Rectal smooth muscle tissue (tissue), 1 donor: ENCODE data around the gene METTL24.

Experiments
- H3K27ac ChIP-seq: one replicate; pipeline ENCODE4 v1.7.0; 2013; ENCODE audit warnings: low read depth, low read length, inconsistent platforms
- H3K27me3 ChIP-seq: one replicate; pipeline ENCODE4 v1.7.0; 2013; ENCODE audit warnings: low read length; ENCODE audit not compliant: control insufficient read depth, insufficient read depth
- H3K36me3 ChIP-seq: one replicate; pipeline ENCODE4 v1.7.0; 2013; ENCODE audit warnings: low read length; ENCODE audit not compliant: control insufficient read depth, insufficient read depth
- H3K4me1 ChIP-seq: one replicate; pipeline ENCODE4 v1.7.0; 2013; ENCODE audit warnings: low read length; ENCODE audit not compliant: control insufficient read depth, insufficient read depth
- H3K4me3 ChIP-seq: one replicate; pipeline ENCODE4 v1.7.0; 2013; ENCODE audit warnings: low read length
- H3K9ac ChIP-seq: one replicate; pipeline ENCODE4 v1.7.0; 2013; ENCODE audit warnings: low read length

METTL24 gene

GRCh38 chr6:110357664-110358552, at the start of gene METTL24:
METTL24 (minus strand) TSS chr6:110358349; CDS start chr6:110358272, 77 bp downstream.
- peaks cover 42% of the 10 kb centered on the region for H3K4me1 ChIP-seq
- peak within 1 kb of the TSS; percentile 82 for H3K9ac ChIP-seq
- peak within 1 kb of the TSS; percentile 73 for H3K4me3 ChIP-seq
- peak within 1 kb of the TSS; percentile 97 for H3K27ac ChIP-seq
- H3K27me3 ChIP-seq: no peaks in the 10 kb centered on the region
- H3K36me3 ChIP-seq: no peaks in the 10 kb centered on the region

- Histone ChIP-seq H3K36me3 (no peaks in the 10 kb centered on the region), H3K27ac (no peak overlapping the region), H3K9ac (no peak overlapping the region), H3K27me3 (no peaks in the 10 kb centered on the region), H3K4me3 (no peak overlapping the region), H3K4me1 (no peaks in the 10 kb centered on the region)
These were observed 46.5 kb upstream of the METTL24 start for GRCh38 chr6:110404607-110405006.

- no peak overlapping the region for H3K4me3 ChIP-seq
- H3K27ac ChIP-seq: no peak overlapping the region
- no peaks in the 10 kb centered on the region for H3K4me1 ChIP-seq
- no peaks in the 10 kb centered on the region for H3K36me3 ChIP-seq
- no peak overlapping the region for H3K9ac ChIP-seq
- no peaks in the 10 kb centered on the region for H3K27me3 ChIP-seq
These were observed 43.5 kb upstream of the METTL24 start for GRCh38 chr6:110401585-110402176.

- Histone ChIP-seq H3K4me1 (no peaks in the 10 kb centered on the region), H3K36me3 (no peaks in the 10 kb centered on the region), H3K4me3 (peak overlapping the region; percentile 61), H3K27me3 (no peaks in the 10 kb centered on the region), H3K9ac (no peak overlapping the region), H3K27ac (no peak overlapping the region)
These were observed 42.1 kb upstream of the METTL24 start for GRCh38 chr6:110400208-110400607.

- Histone ChIP-seq H3K27ac (no peak overlapping the region), H3K36me3 (no peaks in the 10 kb centered on the region), H3K9ac (no peak overlapping the region), H3K4me3 (peak overlapping the region; percentile 61), H3K4me1 (no peaks in the 10 kb centered on the region), H3K27me3 (no peaks in the 10 kb centered on the region)
These were observed 41.3 kb upstream of the METTL24 start for GRCh38 chr6:110399219-110400071.

- Histone ChIP-seq H3K4me3 (no peak overlapping the region), H3K9ac (no peak overlapping the region), H3K36me3 (no peaks in the 10 kb centered on the region), H3K27me3 (no peaks in the 10 kb centered on the region), H3K27ac (no peak overlapping the region), H3K4me1 (no peaks in the 10 kb centered on the region)
These were observed 40.6 kb upstream of the METTL24 start for GRCh38 chr6:110398778-110399177.

- Histone ChIP-seq H3K27me3 (no peaks in the 10 kb centered on the region), H3K27ac (no peak overlapping the region)
These were observed 37.1 kb upstream of the METTL24 start for GRCh38 chr6:110395221-110395620.

GRCh38 chr6:110394409-110394808, 36.3 kb upstream of the METTL24 start:
- Histone ChIP-seq H3K27ac (no peak overlapping the region), H3K4me3 (no peak overlapping the region), H3K9ac (no peak overlapping the region), H3K4me1 (peaks cover 3% of the 10 kb centered on the region), H3K36me3 (no peaks in the 10 kb centered on the region), H3K27me3 (no peaks in the 10 kb centered on the region)

More at GRCh38 chr6:110395221-110395620, 37.1 kb upstream of the METTL24 start:
- Histone ChIP-seq H3K36me3 (no peaks in the 10 kb centered on the region), H3K4me3 (no peak overlapping the region), H3K9ac (no peak overlapping the region), H3K4me1 (peaks cover under 1% of the 10 kb centered on the region)

GRCh38 chr6:110392727-110393126, 34.6 kb upstream of the METTL24 start:
- Histone ChIP-seq H3K27me3 (no peaks in the 10 kb centered on the region), H3K36me3 (no peaks in the 10 kb centered on the region), H3K27ac (no peak overlapping the region), H3K9ac (no peak overlapping the region), H3K4me1 (peaks cover 3% of the 10 kb centered on the region), H3K4me3 (no peak overlapping the region)

GRCh38 chr6:110390404-110390803, 32.3 kb upstream of the METTL24 start:
- Histone ChIP-seq H3K4me1 (peaks cover 3% of the 10 kb centered on the region), H3K36me3 (no peaks in the 10 kb centered on the region), H3K27ac (no peak overlapping the region), H3K4me3 (no peak overlapping the region), H3K27me3 (no peaks in the 10 kb centered on the region), H3K9ac (no peak overlapping the region)

- Histone ChIP-seq H3K9ac (no peak overlapping the region), H3K4me3 (no peak overlapping the region), H3K4me1 (peaks cover 3% of the 10 kb centered on the region), H3K36me3 (no peaks in the 10 kb centered on the region), H3K27ac (no peak overlapping the region), H3K27me3 (no peaks in the 10 kb centered on the region)
These were observed 31.7 kb upstream of the METTL24 start for GRCh38 chr6:110389689-110390382.

GRCh38 chr6:110387986-110388385, 29.8 kb upstream of the METTL24 start:
- Histone ChIP-seq H3K4me1 (peaks cover 3% of the 10 kb centered on the region), H3K4me3 (no peak overlapping the region), H3K27ac (no peak overlapping the region), H3K27me3 (no peaks in the 10 kb centered on the region), H3K9ac (no peak overlapping the region), H3K36me3 (no peaks in the 10 kb centered on the region)
